ENCODE results near the gene DPP3. TPM values are rescaled to one million over a fixed set of nuclear protein-coding genes. Genes with fewer than 3 reads are reported as not detected.
A peak's percentile ranks its signal among the peaks of the same experiment; 100 is the strongest.

The DPP3 gene
- total RNA-seq, 1 donor, result 35.8 TPM

DNA sequence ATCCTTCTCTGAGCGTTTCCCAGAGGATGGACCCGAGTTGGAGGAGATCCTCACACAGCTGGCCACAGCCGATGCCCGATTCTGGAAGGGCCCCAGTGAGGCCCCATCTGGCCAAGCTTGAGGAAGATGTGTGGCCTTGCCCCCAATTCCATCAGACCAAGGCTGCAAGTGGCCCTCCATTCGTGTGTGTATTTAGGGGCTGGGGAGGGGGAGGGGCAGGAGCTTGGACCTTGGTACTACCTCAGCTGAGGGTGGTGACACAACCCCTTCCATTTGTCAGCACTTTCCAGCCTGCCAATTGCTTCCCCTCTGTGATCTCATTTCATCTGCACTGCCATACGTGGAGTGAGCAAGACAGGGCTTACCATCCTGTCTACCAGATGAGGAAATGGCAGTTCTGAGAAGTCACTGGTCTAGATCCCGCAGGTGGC, 28.9 kb downstream of the DPP3 start:
- peaks cover 16% of the 10 kb centered on the region for H3K36me3 ChIP-seq (ENCODE audit: insufficient read depth, low read length)
- DNase-seq (ENCODE audit: insufficient read length, low spot score, missing footprints), result no peak
- no peak for TF ChIP-seq CTCF (IDR thresholded peaks at IDR 0.05; ENCODE audit: extremely low read depth, low read depth, low read length)
- H3K79me2 ChIP-seq (ENCODE audit: insufficient read depth, low read length), result peaks cover 15% of the 10 kb centered on the region
- H3K27me3 ChIP-seq (ENCODE audit: insufficient read depth, low read length), result no peaks in the 10 kb centered on the region
- no peak overlapping the region for H2AFZ ChIP-seq (ENCODE audit: low read length)
- no peak overlapping the region for H3K27ac ChIP-seq (ENCODE audit: low read depth, low read length)
- H4K20me1 ChIP-seq (ENCODE audit: insufficient read depth, low read length), result peaks cover 2% of the 10 kb centered on the region
- H3K4me1 ChIP-seq (ENCODE audit: insufficient read depth, low read length), result peaks cover 11% of the 10 kb centered on the region
- H3K9me3 ChIP-seq (ENCODE audit: low read depth, low read length), result no peaks in the 10 kb centered on the region
- no peak overlapping the region for H3K4me2 ChIP-seq (ENCODE audit: insufficient read depth, low read length)
- H3K4me3 ChIP-seq (ENCODE audit: insufficient read depth, low read length), result no peak overlapping the region

DNA sequence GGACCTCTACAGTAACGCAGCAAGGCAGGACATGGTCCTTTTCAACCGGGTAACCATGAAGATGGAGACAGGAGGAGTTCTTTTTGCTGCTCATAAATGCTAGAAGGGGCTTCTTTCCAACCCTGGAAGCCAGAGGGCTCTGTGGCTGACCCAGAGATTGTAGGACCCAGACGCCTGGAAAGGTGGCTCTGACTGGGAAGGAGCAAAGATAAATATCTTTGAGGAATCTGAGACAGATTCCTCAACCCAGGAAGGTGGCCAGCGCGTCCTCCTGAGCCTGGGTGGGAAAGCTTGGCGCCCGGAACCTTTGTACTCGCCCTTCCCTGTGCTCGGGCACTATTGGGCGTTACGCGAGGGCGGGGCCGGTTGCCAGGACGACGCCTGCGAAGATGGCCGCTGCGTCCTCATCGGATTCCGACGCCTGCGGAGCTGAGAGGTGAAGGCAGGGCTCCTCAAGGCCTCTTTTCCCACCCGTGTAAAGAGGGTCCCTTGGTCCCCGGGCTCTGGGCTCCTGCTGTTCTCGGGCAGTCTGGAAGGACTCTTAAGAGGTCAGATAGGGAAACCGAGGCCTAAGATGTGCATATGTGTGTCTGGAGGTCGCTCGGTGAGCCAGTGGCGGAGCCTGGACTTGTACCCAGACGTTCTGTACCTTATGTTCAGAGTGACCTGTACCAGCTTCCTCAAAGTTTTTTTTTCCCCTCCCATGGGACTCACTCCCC, 30.2 kb downstream of the DPP3 start, which contains the start of gene BBS1:
BBS1 (plus strand) TSS at position 365 of the 719 bp plus-strand sequence; CDS start at position 390, 25 bp downstream.
- Histone ChIP-seq H4K20me1 (ENCODE audit: insufficient read depth, low read length) (peaks cover 2% of the 10 kb centered on the region), H3K36me3 (ENCODE audit: insufficient read depth, low read length) (peaks cover 21% of the 10 kb centered on the region), H3K27ac (ENCODE audit: low read depth, low read length) (peak within 1 kb of the TSS; percentile 69), H3K9me3 (ENCODE audit: low read depth, low read length) (no peaks in the 10 kb centered on the region), H3K79me2 (ENCODE audit: insufficient read depth, low read length) (peaks cover 15% of the 10 kb centered on the region), H3K4me2 (ENCODE audit: insufficient read depth, low read length) (peak within 1 kb of the TSS; percentile 98), H3K27me3 (ENCODE audit: insufficient read depth, low read length) (no peaks in the 10 kb centered on the region), H3K4me3 (ENCODE audit: insufficient read depth, low read length) (peak within 1 kb of the TSS; percentile 95), H2AFZ (ENCODE audit: low read length) (peak within 1 kb of the TSS; percentile 97), H3K4me1 (ENCODE audit: insufficient read depth, low read length) (peaks cover 11% of the 10 kb centered on the region)
- peak; percentile 97 for DNase-seq (ENCODE audit: insufficient read length, low spot score, missing footprints)
- no peak for TF ChIP-seq CTCF (IDR thresholded peaks at IDR 0.05; ENCODE audit: extremely low read depth, low read depth, low read length)

DNA sequence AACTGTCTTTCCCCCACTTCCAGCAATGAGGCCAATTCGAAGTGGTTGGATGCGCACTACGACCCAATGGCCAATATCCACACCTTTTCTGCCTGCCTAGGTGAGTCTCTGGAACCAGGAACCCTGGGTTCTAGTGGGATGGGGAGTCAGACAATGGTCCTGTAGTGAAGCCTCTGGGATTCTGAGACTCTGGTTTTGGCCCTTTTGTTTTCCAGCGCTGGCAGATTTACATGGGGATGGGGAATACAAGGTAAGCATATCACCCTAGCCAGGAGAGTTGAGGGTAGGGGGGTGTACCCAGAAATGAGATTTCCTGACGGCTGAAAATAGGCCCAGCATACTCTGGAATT, 30.7 kb downstream of the DPP3 start:
- H3K36me3 ChIP-seq (ENCODE audit: insufficient read depth, low read length), result peaks cover 26% of the 10 kb centered on the region
- no peaks in the 10 kb centered on the region for H3K27me3 ChIP-seq (ENCODE audit: insufficient read depth, low read length)
- no peaks in the 10 kb centered on the region for H3K9me3 ChIP-seq (ENCODE audit: low read depth, low read length)
- peaks cover 2% of the 10 kb centered on the region for H4K20me1 ChIP-seq (ENCODE audit: insufficient read depth, low read length)
- peak; percentile 49 for DNase-seq (ENCODE audit: insufficient read length, low spot score, missing footprints)
- H3K79me2 ChIP-seq (ENCODE audit: insufficient read depth, low read length), result peaks cover 15% of the 10 kb centered on the region
- H3K27ac ChIP-seq (ENCODE audit: low read depth, low read length), result peak overlapping the region; percentile 69
- H2AFZ ChIP-seq (ENCODE audit: low read length), result peak overlapping the region; percentile 97
- H3K4me2 ChIP-seq (ENCODE audit: insufficient read depth, low read length), result peak overlapping the region; percentile 98
- peak overlapping the region; percentile 95 for H3K4me3 ChIP-seq (ENCODE audit: insufficient read depth, low read length)
- no peak for TF ChIP-seq CTCF (IDR thresholded peaks at IDR 0.05; ENCODE audit: extremely low read depth, low read depth, low read length)
- H3K4me1 ChIP-seq (ENCODE audit: insufficient read depth, low read length), result peaks cover 11% of the 10 kb centered on the region

DNA sequence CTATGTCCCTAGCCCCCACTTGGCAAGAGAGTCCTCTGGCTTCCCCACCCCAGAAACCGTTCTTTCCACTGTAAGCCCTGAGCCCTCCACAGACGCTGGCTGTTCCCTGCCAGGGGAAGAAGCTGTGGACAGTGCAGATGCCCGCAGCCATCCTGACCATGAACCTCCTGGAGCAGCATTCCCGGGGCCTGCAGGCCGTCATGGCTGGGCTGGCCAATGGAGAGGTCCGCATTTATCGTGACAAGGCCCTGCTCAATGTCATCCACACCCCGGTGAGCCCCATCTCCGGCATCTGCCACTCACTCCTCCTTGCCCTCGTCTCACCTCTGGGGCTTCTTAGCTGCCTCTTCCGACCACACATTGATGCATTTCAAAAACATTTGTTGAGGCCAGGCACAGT, 43.4 kb downstream of the DPP3 start:
- no peaks in the 10 kb centered on the region for H4K20me1 ChIP-seq (ENCODE audit: insufficient read depth, low read length)
- no peak overlapping the region for H3K4me2 ChIP-seq (ENCODE audit: insufficient read depth, low read length)
- DNase-seq (ENCODE audit: insufficient read length, low spot score, missing footprints), result no peak
- no peak for TF ChIP-seq CTCF (IDR thresholded peaks at IDR 0.05; ENCODE audit: extremely low read depth, low read depth, low read length)
- H3K36me3 ChIP-seq (ENCODE audit: insufficient read depth, low read length), result peaks cover 35% of the 10 kb centered on the region
- no peak overlapping the region for H3K27ac ChIP-seq (ENCODE audit: low read depth, low read length)
- H2AFZ ChIP-seq (ENCODE audit: low read length), result no peak overlapping the region
- H3K4me3 ChIP-seq (ENCODE audit: insufficient read depth, low read length), result no peak overlapping the region
- no peaks in the 10 kb centered on the region for H3K27me3 ChIP-seq (ENCODE audit: insufficient read depth, low read length)
- H3K4me1 ChIP-seq (ENCODE audit: insufficient read depth, low read length), result no peaks in the 10 kb centered on the region
- no peaks in the 10 kb centered on the region for H3K79me2 ChIP-seq (ENCODE audit: insufficient read depth, low read length)
- no peaks in the 10 kb centered on the region for H3K9me3 ChIP-seq (ENCODE audit: low read depth, low read length)
